Tibial nerve (tissue), 4 donors: ENCODE data around the gene GPRIN3. TPM values are rescaled to one million over a fixed set of nuclear protein-coding genes. Genes with fewer than 3 reads are reported as not detected.
"Not testable (repeated sequence)": the region's sequence is repeated elsewhere in the genome, so short reads cannot be mapped to it uniquely, and the experiment has no call there.

Experiments used
- DNase-seq, 2 donors: peaks; one replicate each; pipeline ENCODE4 v3.0.0-alpha.2; 2019; ENCODE audit warnings: low spot score in 2 of 2
- H3K27ac ChIP-seq, 4 donors: fragments of 200-600 bp; sonication (generic) in 3 of 4; one replicate each; pipeline ENCODE4 v1.5.1; 2017 to 2019; ENCODE audit warnings: mild to moderate bottlenecking in 1 of 4
- H3K27me3 ChIP-seq, 2 donors: fragments of 200-600 bp; sonication (generic) in 1 of 2; one replicate each; pipeline versions ENCODE4 v1.5.1 to v1.6.0; 2017 to 2019
- H3K36me3 ChIP-seq, 3 donors: fragments of 200-600 bp; sonication (generic); one replicate each; pipeline ENCODE4 v1.5.1; 2018 to 2019
- H3K4me1 ChIP-seq, 4 donors: fragments of 200-600 bp; sonication (generic) in 3 of 4; one replicate each; pipeline ENCODE4 v1.5.1; 2017 to 2019
- H3K4me3 ChIP-seq, 4 donors: fragments of 200-600 bp; sonication (generic) in 3 of 4; one replicate each; pipeline ENCODE4 v1.5.1; 2017 to 2019; ENCODE audit warnings: mild to moderate bottlenecking in 1 of 4, moderate library complexity in 1 of 4
- H3K9me3 ChIP-seq, 4 donors: fragments of 200-600 bp; sonication (generic) in 3 of 4; one replicate each; pipeline ENCODE4 v1.5.1; 2017 to 2019
- EP300 ChIP-seq, 2 donors: sonication (generic); formaldehyde crosslinking; IDR thresholded peaks; one replicate each; pipeline ENCODE4 v1.6.1; 2017; ENCODE audit warnings: antibody characterized with exemption in 2 of 2, mild to moderate bottlenecking in 1 of 2
- POLR2A ChIP-seq, 2 donors: fragments of 450-650 bp; IDR thresholded peaks; one replicate each; pipeline ENCODE4 v1.6.1; 2017; ENCODE audit warnings: antibody characterized with exemption in 2 of 2, mild to moderate bottlenecking in 2 of 2, moderate library complexity in 2 of 2
- WGBS, 2 donors: methylation state at CpG; one replicate each; pipeline ENCODE4 v1.1.5; 2018; 5-methylcytosine and 5-hydroxymethylcytosine counted together
- total RNA-seq, 4 donors: library from RNA; depleted of rRNA; stranded (reverse); fragments of >200 nt; gene quantifications; one replicate each; pipeline ENCODE4 v1.1.0, GENCODE V29; 2016
- TF ChIP-seq, protein P1 (sequence below), 5 experiments: fragments of 200-600 bp in 3 of 5; fragments of 450-650 bp in 2 of 5; sonication (generic) in 3 of 5; IDR thresholded peaks; one replicate each; pipeline ENCODE4 v1.5.1; 2016 to 2019; ENCODE audit warnings: antibody characterized with exemption in 5 of 5, mild to moderate bottlenecking in 3 of 5, moderate library complexity in 2 of 5

GPRIN3 gene
- total RNA-seq, 4 donors from 2014 or later = 2.3 to 5.2 (median 4.6) TPM

DNA sequence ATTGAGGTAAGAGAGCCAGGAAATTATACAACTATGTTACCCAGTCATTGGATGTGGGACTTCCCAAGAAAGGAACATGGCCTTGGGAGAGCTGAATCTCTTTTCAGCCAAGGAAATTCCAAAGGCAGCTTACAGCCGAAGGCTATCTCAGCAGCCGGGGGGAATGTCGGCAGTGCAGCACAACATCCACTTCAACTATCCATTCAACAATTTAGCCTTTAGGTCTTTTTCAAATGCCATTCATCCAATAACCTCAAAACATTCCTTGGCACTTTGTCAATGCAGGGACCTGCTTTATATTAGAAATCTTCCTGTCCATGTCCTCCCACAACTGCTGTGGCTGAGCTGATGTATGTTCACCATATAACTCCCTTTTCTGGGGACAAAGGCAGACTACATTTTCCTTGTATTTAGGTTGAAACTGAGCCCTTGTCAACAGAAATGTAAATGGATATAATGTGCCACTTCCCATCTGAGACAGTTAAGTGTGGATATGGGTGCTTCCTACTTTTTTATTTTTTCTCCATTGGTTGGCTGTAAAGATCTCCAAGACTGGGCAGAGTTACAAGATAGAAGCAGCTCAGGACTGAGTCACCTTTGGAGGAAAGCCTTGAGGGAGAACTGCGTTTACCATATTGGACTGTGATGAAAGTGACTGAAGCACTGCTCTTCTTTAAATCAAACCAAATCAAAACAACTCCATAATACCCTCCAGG lies 94.8 kb downstream of the GPRIN3 start:
- no peaks in the 10 kb centered on the region for H3K36me3 ChIP-seq
- TF ChIP-seq EP300 (IDR thresholded peaks at IDR 0.05) (no peak), POLR2A (IDR thresholded peaks at IDR 0.05) (no peak)
- TF ChIP-seq, protein P1, sequence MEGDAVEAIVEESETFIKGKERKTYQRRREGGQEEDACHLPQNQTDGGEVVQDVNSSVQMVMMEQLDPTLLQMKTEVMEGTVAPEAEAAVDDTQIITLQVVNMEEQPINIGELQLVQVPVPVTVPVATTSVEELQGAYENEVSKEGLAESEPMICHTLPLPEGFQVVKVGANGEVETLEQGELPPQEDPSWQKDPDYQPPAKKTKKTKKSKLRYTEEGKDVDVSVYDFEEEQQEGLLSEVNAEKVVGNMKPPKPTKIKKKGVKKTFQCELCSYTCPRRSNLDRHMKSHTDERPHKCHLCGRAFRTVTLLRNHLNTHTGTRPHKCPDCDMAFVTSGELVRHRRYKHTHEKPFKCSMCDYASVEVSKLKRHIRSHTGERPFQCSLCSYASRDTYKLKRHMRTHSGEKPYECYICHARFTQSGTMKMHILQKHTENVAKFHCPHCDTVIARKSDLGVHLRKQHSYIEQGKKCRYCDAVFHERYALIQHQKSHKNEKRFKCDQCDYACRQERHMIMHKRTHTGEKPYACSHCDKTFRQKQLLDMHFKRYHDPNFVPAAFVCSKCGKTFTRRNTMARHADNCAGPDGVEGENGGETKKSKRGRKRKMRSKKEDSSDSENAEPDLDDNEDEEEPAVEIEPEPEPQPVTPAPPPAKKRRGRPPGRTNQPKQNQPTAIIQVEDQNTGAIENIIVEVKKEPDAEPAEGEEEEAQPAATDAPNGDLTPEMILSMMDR (IDR thresholded peaks at IDR 0.05) = no peak
- DNase-seq = no peak
- no peak overlapping the region for H3K27ac ChIP-seq
- H3K9me3 ChIP-seq = no peaks in the 10 kb centered on the region
- H3K4me3 ChIP-seq = no peak overlapping the region
- 79 to 94% methylated on average over 4 of the region's 4 CpGs for WGBS, 2 donors
- H3K27me3 ChIP-seq = no peaks in the 10 kb centered on the region
- no peaks in the 10 kb centered on the region for H3K4me1 ChIP-seq

GRCh38 chr4:89204624-89205023 lies 103.0 kb downstream of the GPRIN3 start:
- TF ChIP-seq EP300 (IDR thresholded peaks at IDR 0.05) (no peak), POLR2A (IDR thresholded peaks at IDR 0.05) (no peak)
- TF ChIP-seq, protein P1 (IDR thresholded peaks at IDR 0.05) = no peak
- 37 to 67% methylated on average over 1 of the region's 1 CpG for WGBS, 2 donors
- H3K27ac ChIP-seq = no peak overlapping the region
- DNase-seq = no peak
- H3K9me3 ChIP-seq = no peaks in the 10 kb centered on the region
- H3K4me1 ChIP-seq = no peaks in the 10 kb centered on the region
- no peaks in the 10 kb centered on the region for H3K27me3 ChIP-seq
- no peak overlapping the region for H3K4me3 ChIP-seq
- H3K36me3 ChIP-seq = no peaks in the 10 kb centered on the region

DNA sequence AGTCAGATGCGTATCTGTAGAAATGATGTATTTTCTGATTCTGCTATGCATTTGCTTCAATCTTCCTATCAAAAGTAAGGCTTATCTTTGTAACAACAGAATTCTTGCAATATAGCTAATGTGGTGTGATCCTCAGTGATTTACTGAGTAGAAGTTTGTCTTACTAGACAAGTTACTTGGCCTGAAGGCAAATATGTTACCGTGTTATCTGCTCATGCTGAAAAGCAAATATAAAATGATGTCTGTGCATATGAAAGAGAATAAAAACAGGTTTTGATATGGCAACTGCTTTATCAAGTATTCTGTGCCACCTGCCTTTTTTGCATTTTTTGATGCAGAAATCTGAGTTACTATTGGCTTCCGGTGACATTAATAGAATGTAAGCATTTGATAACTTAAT lies 103.7 kb downstream of the GPRIN3 start:
- H3K4me3 ChIP-seq = no peak overlapping the region
- no peak overlapping the region for H3K27ac ChIP-seq
- H3K36me3 ChIP-seq = no peaks in the 10 kb centered on the region
- WGBS, 2 donors = 81 to 82% methylated on average over 3 of the region's 3 CpGs
- H3K27me3 ChIP-seq = no peaks in the 10 kb centered on the region
- no peak for DNase-seq
- H3K4me1 ChIP-seq = no peaks in the 10 kb centered on the region
- H3K9me3 ChIP-seq = no peaks in the 10 kb centered on the region
- TF ChIP-seq EP300 (IDR thresholded peaks at IDR 0.05) (no peak), POLR2A (IDR thresholded peaks at IDR 0.05) (no peak)
- TF ChIP-seq, protein P1 (IDR thresholded peaks at IDR 0.05) = no peak

GRCh38 chr4:89199394-89199793 lies 108.2 kb downstream of the GPRIN3 start:
- not testable (repeated sequence) for H3K36me3 ChIP-seq, DNase-seq
- 85% methylated on average over 1 of the region's 1 CpG; no CpG with 5 or more reads in 1 of the 2 donors for WGBS, 2 donors

GRCh38 chr4:89197920-89198319 lies 109.7 kb downstream of the GPRIN3 start:
- Histone ChIP-seq H3K27ac (no peak overlapping the region), H3K4me3 (no peak overlapping the region), H3K9me3 (no peaks in the 10 kb centered on the region), H3K27me3 (no peaks in the 10 kb centered on the region), H3K36me3 (no peaks in the 10 kb centered on the region), H3K4me1 (peaks cover 0 to 2% (median 0%) of the 10 kb centered on the region in 4 donors)
- TF ChIP-seq EP300 (IDR thresholded peaks at IDR 0.05) = no peak
- no peak for TF ChIP-seq POLR2A (IDR thresholded peaks at IDR 0.05)
- TF ChIP-seq, protein P1 (IDR thresholded peaks at IDR 0.05) = no peak
- DNase-seq = no peak
- WGBS, 2 donors = 92 to 97% methylated on average over 2 of the region's 2 CpGs

More at GRCh38 chr4:89199394-89199793, 108.2 kb downstream of the GPRIN3 start:
- H3K4me1 ChIP-seq, H3K27me3 ChIP-seq, H3K4me3 ChIP-seq, H3K9me3 ChIP-seq, H3K27ac ChIP-seq: not testable (repeated sequence)
